ENCODE data around the gene RAPGEF3.
A peak's percentile ranks its signal among the peaks of the same experiment; 100 is the strongest.

Gene RAPGEF3

GRCh38 chr12:47802312-47802711 is 43.6 kb upstream of the RAPGEF3 start:
- no peaks in the 10 kb centered on the region for H3K9me3 ChIP-seq (ENCODE audit: insufficient read depth, low read length)
- TF ChIP-seq YY1 (IDR thresholded peaks at IDR 0.05; ENCODE audit: insufficient read depth, insufficient read length) = no peak
- TF ChIP-seq SUZ12 (IDR thresholded peaks at IDR 0.05; ENCODE audit: extremely low read depth, insufficient read depth, insufficient read length) = no peak
- TF ChIP-seq ZNF274 (IDR thresholded peaks at IDR 0.05; ENCODE audit: low read depth, low read length) = no peak
- peaks cover 93% of the 10 kb centered on the region for H3K36me3 ChIP-seq (ENCODE audit: insufficient read depth, insufficient read length, low read length)
- DNase-seq (ENCODE audit: low read depth, low spot score) = no peak
- no peak overlapping the region for H3K9ac ChIP-seq (ENCODE audit: insufficient read length, low read depth)
- no peak overlapping the region for H3K4me3 ChIP-seq (ENCODE audit: insufficient read length, low read depth)
- no peaks in the 10 kb centered on the region for H3K27me3 ChIP-seq (ENCODE audit: insufficient read depth, insufficient read length)
- peaks cover 45% of the 10 kb centered on the region for H3K4me1 ChIP-seq (ENCODE audit: insufficient read depth, insufficient read length)

DNA sequence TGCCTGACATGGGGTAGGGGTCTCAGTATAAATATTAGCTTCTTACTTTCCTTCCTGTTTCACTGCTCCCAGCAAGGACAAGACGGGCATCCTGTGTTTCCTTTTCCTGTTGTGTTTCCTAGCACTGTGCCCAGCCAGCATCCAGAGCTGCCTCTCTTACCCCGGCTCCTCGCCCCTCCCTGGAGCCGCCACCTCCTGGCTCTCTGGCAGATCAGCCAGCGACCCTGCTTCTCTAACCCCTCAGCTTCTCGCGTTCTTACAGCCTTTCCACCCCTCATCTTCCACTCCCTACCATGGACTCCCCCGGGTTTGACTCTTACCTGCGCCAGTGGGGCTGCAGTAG is 43.2 kb upstream of the RAPGEF3 start:
- no peak for DNase-seq (ENCODE audit: low read depth, low spot score)
- TF ChIP-seq YY1 (IDR thresholded peaks at IDR 0.05; ENCODE audit: insufficient read depth, insufficient read length) = no peak
- no peak for TF ChIP-seq ZNF274 (IDR thresholded peaks at IDR 0.05; ENCODE audit: low read depth, low read length)
- Histone ChIP-seq H3K36me3 (ENCODE audit: insufficient read depth, insufficient read length, low read length) (peaks cover 97% of the 10 kb centered on the region), H3K9me3 (ENCODE audit: insufficient read depth, low read length) (no peaks in the 10 kb centered on the region), H3K9ac (ENCODE audit: insufficient read length, low read depth) (no peak overlapping the region), H3K4me3 (ENCODE audit: insufficient read length, low read depth) (no peak overlapping the region), H3K4me1 (ENCODE audit: insufficient read depth, insufficient read length) (peaks cover 44% of the 10 kb centered on the region), H3K27me3 (ENCODE audit: insufficient read depth, insufficient read length) (no peaks in the 10 kb centered on the region)

GRCh38 chr12:47801170-47801903 is 42.7 kb upstream of the RAPGEF3 start:
- no peak overlapping the region for H3K9ac ChIP-seq (ENCODE audit: insufficient read length, low read depth)
- no peak overlapping the region for H3K4me3 ChIP-seq (ENCODE audit: insufficient read length, low read depth)
- peaks cover 97% of the 10 kb centered on the region for H3K36me3 ChIP-seq (ENCODE audit: insufficient read depth, insufficient read length, low read length)
- DNase-seq (ENCODE audit: low read depth, low spot score) = no peak
- TF ChIP-seq SUZ12 (IDR thresholded peaks at IDR 0.05; ENCODE audit: extremely low read depth, insufficient read depth, insufficient read length) (no peak), YY1 (IDR thresholded peaks at IDR 0.05; ENCODE audit: insufficient read depth, insufficient read length) (no peak), ZNF274 (IDR thresholded peaks at IDR 0.05; ENCODE audit: low read depth, low read length) (no peak)
- H3K4me1 ChIP-seq (ENCODE audit: insufficient read depth, insufficient read length) = peaks cover 44% of the 10 kb centered on the region
- H3K27me3 ChIP-seq (ENCODE audit: insufficient read depth, insufficient read length) = no peaks in the 10 kb centered on the region
- no peaks in the 10 kb centered on the region for H3K9me3 ChIP-seq (ENCODE audit: insufficient read depth, low read length)

- H3K36me3 ChIP-seq (ENCODE audit: insufficient read depth, insufficient read length, low read length) = peaks cover 96% of the 10 kb centered on the region
- peaks cover 44% of the 10 kb centered on the region for H3K4me1 ChIP-seq (ENCODE audit: insufficient read depth, insufficient read length)
- H3K27me3 ChIP-seq (ENCODE audit: insufficient read depth, insufficient read length) = no peaks in the 10 kb centered on the region
- no peak for DNase-seq (ENCODE audit: low read depth, low spot score)
- no peak overlapping the region for H3K9ac ChIP-seq (ENCODE audit: insufficient read length, low read depth)
- no peaks in the 10 kb centered on the region for H3K9me3 ChIP-seq (ENCODE audit: insufficient read depth, low read length)
- TF ChIP-seq SUZ12 (IDR thresholded peaks at IDR 0.05; ENCODE audit: extremely low read depth, insufficient read depth, insufficient read length) = no peak
- TF ChIP-seq YY1 (IDR thresholded peaks at IDR 0.05; ENCODE audit: insufficient read depth, insufficient read length) = no peak
- no peak for TF ChIP-seq ZNF274 (IDR thresholded peaks at IDR 0.05; ENCODE audit: low read depth, low read length)
- no peak overlapping the region for H3K4me3 ChIP-seq (ENCODE audit: insufficient read length, low read depth)
These were observed 41.9 kb upstream of the RAPGEF3 start for GRCh38 chr12:47800582-47800981.

DNA sequence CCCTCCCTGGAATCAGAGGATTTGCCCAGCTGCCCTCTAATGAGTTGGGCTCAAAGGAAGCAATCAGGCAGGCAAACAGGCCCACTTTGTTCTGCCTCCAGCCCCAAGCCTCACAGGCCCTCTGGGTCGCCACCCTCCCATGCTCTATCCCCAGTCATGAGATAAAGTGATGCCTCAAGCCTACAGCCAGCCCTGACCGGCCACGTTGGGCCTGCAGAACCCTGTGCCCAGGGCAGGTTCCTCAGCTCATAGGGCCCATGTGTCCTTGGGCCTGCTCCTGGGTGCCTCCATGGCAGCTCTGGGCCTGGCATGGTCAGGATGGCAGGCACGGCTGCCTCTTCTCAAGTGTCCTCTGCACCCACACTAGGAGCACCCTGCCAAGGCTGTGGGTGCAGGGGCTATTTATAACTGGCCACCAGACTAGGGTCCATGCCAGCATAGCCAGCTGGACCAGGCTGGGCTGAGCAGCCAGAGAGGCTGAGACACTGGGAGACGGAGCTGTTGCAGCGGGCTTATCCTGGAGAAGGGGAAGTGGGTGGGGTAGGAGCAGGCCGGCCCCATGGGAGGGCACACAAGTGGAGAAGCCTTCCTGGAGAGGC is 40.8 kb upstream of the RAPGEF3 start:
- DNase-seq (ENCODE audit: low read depth, low spot score) = no peak
- Histone ChIP-seq H3K4me1 (ENCODE audit: insufficient read depth, insufficient read length) (peaks cover 41% of the 10 kb centered on the region), H3K9ac (ENCODE audit: insufficient read length, low read depth) (no peak overlapping the region), H3K4me3 (ENCODE audit: insufficient read length, low read depth) (no peak overlapping the region), H3K36me3 (ENCODE audit: insufficient read depth, insufficient read length, low read length) (peaks cover 96% of the 10 kb centered on the region), H3K9me3 (ENCODE audit: insufficient read depth, low read length) (no peaks in the 10 kb centered on the region), H3K27me3 (ENCODE audit: insufficient read depth, insufficient read length) (no peaks in the 10 kb centered on the region)
- no peak for TF ChIP-seq ZNF274 (IDR thresholded peaks at IDR 0.05; ENCODE audit: low read depth, low read length)
- TF ChIP-seq YY1 (IDR thresholded peaks at IDR 0.05; ENCODE audit: insufficient read depth, insufficient read length) = no peak
- no peak for TF ChIP-seq SUZ12 (IDR thresholded peaks at IDR 0.05; ENCODE audit: extremely low read depth, insufficient read depth, insufficient read length)

- Histone ChIP-seq H3K4me1 (ENCODE audit: insufficient read depth, insufficient read length) (peaks cover 39% of the 10 kb centered on the region), H3K9ac (ENCODE audit: insufficient read length, low read depth) (peak overlapping the region; percentile 24), H3K36me3 (ENCODE audit: insufficient read depth, insufficient read length, low read length) (peaks cover 96% of the 10 kb centered on the region), H3K4me3 (ENCODE audit: insufficient read length, low read depth) (no peak overlapping the region), H3K9me3 (ENCODE audit: insufficient read depth, low read length) (no peaks in the 10 kb centered on the region), H3K27me3 (ENCODE audit: insufficient read depth, insufficient read length) (no peaks in the 10 kb centered on the region)
- no peak for TF ChIP-seq SUZ12 (IDR thresholded peaks at IDR 0.05; ENCODE audit: extremely low read depth, insufficient read depth, insufficient read length)
- DNase-seq (ENCODE audit: low read depth, low spot score) = no peak
These were observed 39.8 kb upstream of the RAPGEF3 start for GRCh38 chr12:47798382-47798948.

DNA sequence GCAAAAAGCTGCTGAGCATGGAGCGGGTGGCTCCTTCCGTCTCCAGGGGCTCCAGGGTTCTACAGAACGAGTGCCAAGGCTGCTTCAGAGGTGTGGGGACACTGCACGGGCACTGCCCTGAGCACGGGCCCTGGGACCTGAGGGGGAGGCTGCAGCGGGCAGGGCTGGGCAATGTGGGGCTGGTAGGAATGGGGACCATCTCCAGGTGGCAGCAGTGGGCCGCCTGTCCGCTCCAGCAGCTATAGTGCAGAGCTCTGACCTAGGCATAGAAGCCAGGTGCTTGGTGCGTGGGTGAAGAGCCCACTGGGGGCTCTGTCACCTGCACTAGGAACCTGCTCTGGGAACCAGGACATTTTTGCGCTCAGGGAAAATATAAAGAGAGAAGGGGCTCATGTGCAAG is 38.8 kb upstream of the RAPGEF3 start:
- no peaks in the 10 kb centered on the region for H3K9me3 ChIP-seq (ENCODE audit: insufficient read depth, low read length)
- H3K9ac ChIP-seq (ENCODE audit: insufficient read length, low read depth) = peak overlapping the region; percentile 51
- no peaks in the 10 kb centered on the region for H3K27me3 ChIP-seq (ENCODE audit: insufficient read depth, insufficient read length)
- TF ChIP-seq ZNF274 (IDR thresholded peaks at IDR 0.05; ENCODE audit: low read depth, low read length) = no peak
- TF ChIP-seq SUZ12 (IDR thresholded peaks at IDR 0.05; ENCODE audit: extremely low read depth, insufficient read depth, insufficient read length) = no peak
- TF ChIP-seq YY1 (IDR thresholded peaks at IDR 0.05; ENCODE audit: insufficient read depth, insufficient read length) = no peak
- DNase-seq (ENCODE audit: low read depth, low spot score) = no peak
- H3K4me3 ChIP-seq (ENCODE audit: insufficient read length, low read depth) = no peak overlapping the region
- peaks cover 29% of the 10 kb centered on the region for H3K4me1 ChIP-seq (ENCODE audit: insufficient read depth, insufficient read length)
- H3K36me3 ChIP-seq (ENCODE audit: insufficient read depth, insufficient read length, low read length) = peaks cover 96% of the 10 kb centered on the region
